ENCODE results near the gene ZNF460. TPM values are rescaled to one million over a fixed set of nuclear protein-coding genes. Genes with fewer than 3 reads are reported as not detected.

The ZNF460 gene
- total RNA-seq, 1 donor from 2014 or later = 56.5 TPM

DNA sequence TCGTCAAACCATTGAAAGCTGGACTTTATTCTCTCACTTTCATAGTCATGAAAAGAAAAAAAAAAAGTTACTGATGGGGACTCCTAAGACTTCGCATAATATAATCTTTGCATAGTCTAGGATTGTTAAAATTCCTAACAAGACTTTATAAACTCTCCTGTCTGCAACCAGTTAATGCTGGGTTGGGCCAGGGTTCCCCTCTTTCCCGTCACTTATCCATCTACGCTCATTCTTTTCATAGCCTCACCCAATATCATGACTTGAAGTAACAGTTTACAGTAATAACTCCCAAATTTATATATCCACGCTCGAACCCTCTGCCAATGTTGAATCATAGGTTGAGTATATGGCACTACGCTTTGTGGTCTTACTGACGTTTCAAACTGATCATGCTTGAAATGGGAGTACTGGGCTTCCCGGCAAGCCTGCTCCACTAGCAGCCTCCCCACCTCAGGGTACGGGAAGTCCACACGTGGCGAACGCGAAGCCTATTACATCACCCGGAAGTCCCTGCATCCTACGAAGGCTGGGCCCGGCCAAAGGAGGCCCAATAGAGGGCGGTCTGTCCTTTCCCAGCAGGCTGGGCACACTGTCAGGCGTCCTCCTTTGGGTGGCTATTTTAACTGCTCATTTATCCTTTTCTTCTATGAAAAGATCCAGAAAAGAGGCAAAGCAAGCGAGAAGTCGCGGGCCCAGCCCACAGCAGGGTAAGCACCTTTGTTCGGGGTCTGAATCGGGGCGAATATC is 694 bp upstream of the ZNF460 start:
- Histone ChIP-seq H3K36me3 (peaks cover 21 to 22% of the 10 kb centered on the region in 2 donors), H3K27ac (peak overlapping the region; percentile 99 to 100), H3K4me3 (peak overlapping the region; percentile 93 to 98), H3K9me3 (peaks cover 0 to 19% of the 10 kb centered on the region in 2 donors), H3K4me1 (peaks cover 11 to 12% of the 10 kb centered on the region in 2 donors), H3K27me3 (no peaks in the 10 kb centered on the region)
- peak; percentile 81 to 96 for DNase-seq (ENCODE audit: low spot score in 2 of 2)
- intact Hi-C loops (cut with DNase I) = loop anchor here (1.0 to 10.0 kb wide), 8 partner anchors 39 to 887 kb away; partner anchors contain the start of genes TRAPPC2B, ZNF304, ZNF543 and ZNF547
- TF ChIP-seq, protein P1, sequence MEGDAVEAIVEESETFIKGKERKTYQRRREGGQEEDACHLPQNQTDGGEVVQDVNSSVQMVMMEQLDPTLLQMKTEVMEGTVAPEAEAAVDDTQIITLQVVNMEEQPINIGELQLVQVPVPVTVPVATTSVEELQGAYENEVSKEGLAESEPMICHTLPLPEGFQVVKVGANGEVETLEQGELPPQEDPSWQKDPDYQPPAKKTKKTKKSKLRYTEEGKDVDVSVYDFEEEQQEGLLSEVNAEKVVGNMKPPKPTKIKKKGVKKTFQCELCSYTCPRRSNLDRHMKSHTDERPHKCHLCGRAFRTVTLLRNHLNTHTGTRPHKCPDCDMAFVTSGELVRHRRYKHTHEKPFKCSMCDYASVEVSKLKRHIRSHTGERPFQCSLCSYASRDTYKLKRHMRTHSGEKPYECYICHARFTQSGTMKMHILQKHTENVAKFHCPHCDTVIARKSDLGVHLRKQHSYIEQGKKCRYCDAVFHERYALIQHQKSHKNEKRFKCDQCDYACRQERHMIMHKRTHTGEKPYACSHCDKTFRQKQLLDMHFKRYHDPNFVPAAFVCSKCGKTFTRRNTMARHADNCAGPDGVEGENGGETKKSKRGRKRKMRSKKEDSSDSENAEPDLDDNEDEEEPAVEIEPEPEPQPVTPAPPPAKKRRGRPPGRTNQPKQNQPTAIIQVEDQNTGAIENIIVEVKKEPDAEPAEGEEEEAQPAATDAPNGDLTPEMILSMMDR (IDR thresholded peaks at IDR 0.05) = peak in 2 of 3 experiments; percentile 8 to 43

DNA sequence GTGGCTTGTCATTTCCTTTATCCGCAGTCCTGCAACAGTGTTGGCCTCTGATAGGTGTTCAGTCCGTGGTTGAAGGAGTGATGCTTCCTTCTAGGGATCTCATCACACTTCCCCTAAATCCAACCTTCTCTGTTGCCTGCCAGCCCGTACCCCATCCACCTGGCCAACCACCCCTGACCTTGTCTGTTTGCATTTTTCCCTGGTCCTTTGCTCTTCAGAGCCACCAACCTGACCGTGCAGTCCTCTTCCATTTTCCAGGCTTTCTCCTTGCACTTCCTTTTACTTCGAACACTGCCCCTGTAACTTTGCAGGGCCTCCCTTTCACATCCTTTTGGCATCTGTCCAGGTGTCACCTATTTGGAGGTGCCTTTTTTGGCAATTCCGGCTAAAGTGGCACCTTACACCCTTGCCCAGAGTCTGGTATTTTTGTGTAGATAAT is 696 bp downstream of the ZNF460 start:
- DNase-seq (ENCODE audit: low spot score in 2 of 2) = no peak
- H3K27me3 ChIP-seq = no peaks in the 10 kb centered on the region
- peaks cover 11 to 12% of the 10 kb centered on the region in 2 donors for H3K4me1 ChIP-seq
- H3K36me3 ChIP-seq = peaks cover 31 to 33% of the 10 kb centered on the region in 2 donors
- H3K27ac ChIP-seq = peak overlapping the region; percentile 99 to 100
- TF ChIP-seq, protein P1 (IDR thresholded peaks at IDR 0.05) = no peak
- H3K9me3 ChIP-seq = peaks cover 0 to 32% of the 10 kb centered on the region in 2 donors
- H3K4me3 ChIP-seq = peak overlapping the region; percentile 93 to 98
- intact Hi-C loops (cut with DNase I) = loop anchor here (1.0 to 10.0 kb wide), 8 partner anchors 40 to 889 kb away; partner anchors contain the start of genes TRAPPC2B, ZNF304, ZNF543 and ZNF547

DNA sequence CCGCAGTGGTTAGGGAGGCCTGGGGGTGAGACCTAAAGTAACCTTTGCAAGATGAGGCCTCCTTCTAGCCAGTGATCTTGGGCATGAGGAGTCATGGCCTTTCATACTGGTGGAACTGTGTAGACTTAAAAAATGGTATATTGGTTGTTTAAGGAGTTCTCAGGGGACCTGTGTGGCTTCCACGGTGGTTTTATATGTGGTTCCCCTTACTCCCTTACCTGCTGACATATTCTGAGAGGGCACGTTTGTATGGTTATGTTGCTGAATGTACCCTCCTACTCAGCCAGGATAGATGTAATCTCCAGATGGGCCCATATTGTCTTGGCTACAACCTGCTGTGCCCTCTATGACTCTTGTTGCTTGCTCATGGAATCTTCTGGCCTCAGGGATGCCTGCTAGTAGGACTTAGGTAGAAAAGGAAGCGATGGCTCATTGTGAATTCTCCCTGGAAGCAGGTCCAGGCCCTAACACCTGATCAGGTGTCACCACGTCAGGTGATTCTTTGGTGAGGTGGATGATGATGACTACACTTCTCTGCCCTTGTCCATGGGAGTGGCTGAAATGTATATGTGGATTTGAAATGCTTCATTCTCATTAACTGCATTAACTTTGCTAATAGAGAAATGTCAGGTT is 1.8 kb downstream of the ZNF460 start:
- no peak for DNase-seq (ENCODE audit: low spot score in 2 of 2)
- peaks cover 5 to 43% of the 10 kb centered on the region in 2 donors for H3K9me3 ChIP-seq
- intact Hi-C loops (cut with DNase I) = loop anchor here (5.0 to 10.0 kb wide), 3 partner anchors 70 to 890 kb away; partner anchors contain the start of genes ZNF304 and ZNF582
- peaks cover 43 to 45% of the 10 kb centered on the region in 2 donors for H3K36me3 ChIP-seq
- H3K27ac ChIP-seq = no peak overlapping the region
- H3K27me3 ChIP-seq = no peaks in the 10 kb centered on the region
- peaks cover 11 to 12% of the 10 kb centered on the region in 2 donors for H3K4me1 ChIP-seq
- TF ChIP-seq, protein P1 (IDR thresholded peaks at IDR 0.05) = no peak
- peak overlapping the region in 1 of 2 donors; percentile 93 for H3K4me3 ChIP-seq

DNA sequence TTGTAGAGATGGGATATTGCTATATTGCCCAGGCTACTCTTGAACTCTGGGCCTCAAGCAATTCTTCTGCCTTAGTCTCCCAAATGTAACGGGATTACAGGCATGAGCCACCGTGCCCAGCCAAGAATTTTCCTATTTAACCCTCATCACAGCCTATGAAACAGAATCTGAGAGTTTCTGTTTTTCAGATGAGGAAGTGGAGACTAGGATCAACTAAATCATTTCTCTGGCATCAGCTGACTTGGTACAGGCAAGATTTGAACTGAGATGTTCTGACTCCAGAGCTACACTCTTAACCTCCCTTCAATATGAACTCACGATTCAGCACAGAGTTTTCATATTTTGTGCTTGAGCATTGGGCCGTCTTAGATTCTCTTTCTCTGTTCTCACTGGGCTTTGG is 8.1 kb downstream of the ZNF460 start:
- TF ChIP-seq, protein P1 (IDR thresholded peaks at IDR 0.05) = no peak
- Histone ChIP-seq H3K27ac (no peak overlapping the region), H3K27me3 (no peaks in the 10 kb centered on the region), H3K9me3 (peaks cover 62 to 96% of the 10 kb centered on the region in 2 donors), H3K4me3 (no peak overlapping the region), H3K4me1 (no peaks in the 10 kb centered on the region), H3K36me3 (peaks cover 99 to 100% of the 10 kb centered on the region in 2 donors)
- intact Hi-C loops (cut with DNase I) = loop anchor here (10.0 kb wide), 1 partner anchor 454 kb away; no protein-coding TSS in a partner anchor
- no peak for DNase-seq (ENCODE audit: low spot score in 2 of 2)

DNA sequence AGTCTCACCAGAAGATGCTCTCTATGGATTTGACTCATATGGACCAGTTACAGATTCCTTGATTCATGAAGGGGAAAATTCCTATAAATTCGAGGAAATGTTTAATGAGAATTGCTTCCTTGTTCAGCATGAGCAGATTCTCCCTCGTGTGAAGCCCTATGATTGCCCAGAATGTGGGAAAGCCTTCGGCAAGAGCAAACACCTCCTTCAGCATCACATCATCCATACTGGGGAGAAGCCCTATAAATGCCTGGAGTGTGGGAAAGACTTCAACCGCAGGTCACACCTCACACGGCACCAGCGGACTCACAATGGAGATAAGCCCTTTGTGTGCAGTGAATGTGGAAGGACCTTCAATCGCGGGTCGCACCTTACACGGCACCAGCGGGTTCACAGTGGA is 10.7 kb downstream of the ZNF460 start:
- Histone ChIP-seq H3K9me3 (peaks cover 71 to 99% of the 10 kb centered on the region in 2 donors), H3K4me1 (no peaks in the 10 kb centered on the region), H3K4me3 (no peak overlapping the region), H3K27me3 (no peaks in the 10 kb centered on the region), H3K36me3 (peaks cover 87 to 100% of the 10 kb centered on the region in 2 donors), H3K27ac (no peak overlapping the region)
- no peak for DNase-seq (ENCODE audit: low spot score in 2 of 2)
- TF ChIP-seq, protein P1 (IDR thresholded peaks at IDR 0.05) = no peak
- intact Hi-C loops (cut with DNase I) = no loop called here
